HG03135 (cell line): ENCODE measurements around the gene TMC3.
"Not testable (repeated sequence)": the region's sequence is repeated elsewhere in the genome, so short reads cannot be mapped to it uniquely, and the experiment has no call there.

Experiments
- ATAC-seq: cut with Tn5 transposase; IDR thresholded peaks from one replicate; pipeline ENCODE4 v1.9.1; 2021; ENCODE audit warnings: mild to moderate bottlenecking, moderate library complexity; ENCODE audit not compliant: unreplicated experiment

TMC3 gene

DNA sequence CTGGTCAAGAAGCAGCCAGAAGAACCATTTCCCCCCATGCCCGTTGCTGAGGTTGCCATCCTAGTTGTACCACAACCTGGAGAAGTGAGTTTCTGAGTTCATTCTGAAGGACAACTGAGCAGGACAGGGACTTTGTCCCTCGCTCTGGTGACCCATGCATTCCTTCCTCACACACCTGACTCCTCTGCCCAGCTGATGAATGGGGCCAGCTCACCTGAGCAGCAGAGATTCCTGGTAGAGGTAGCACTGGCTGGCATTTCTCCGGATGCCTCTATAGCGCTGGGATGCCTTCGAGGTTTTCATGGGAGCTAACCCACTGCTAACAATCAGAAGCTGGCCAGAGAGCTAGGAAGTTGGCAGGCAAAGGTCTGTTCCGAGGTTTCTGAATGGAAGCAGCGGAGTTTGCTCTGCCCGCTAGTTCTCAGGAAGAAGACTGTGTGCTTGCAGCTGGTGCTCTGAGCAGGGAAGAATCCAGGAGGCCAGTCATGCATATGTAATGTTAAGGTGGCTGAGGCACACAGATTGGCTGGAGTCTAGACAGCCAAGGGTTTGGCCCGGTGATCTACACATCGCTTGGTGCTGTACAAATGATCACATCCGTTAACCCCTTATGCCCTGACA lies at the start of gene TMC3:
TSS of gene TMC3 (minus strand) at position 439 of the 621 bp plus-strand sequence. CDS start at position 303, 136 bp downstream.
- ATAC-seq, result no peak

DNA sequence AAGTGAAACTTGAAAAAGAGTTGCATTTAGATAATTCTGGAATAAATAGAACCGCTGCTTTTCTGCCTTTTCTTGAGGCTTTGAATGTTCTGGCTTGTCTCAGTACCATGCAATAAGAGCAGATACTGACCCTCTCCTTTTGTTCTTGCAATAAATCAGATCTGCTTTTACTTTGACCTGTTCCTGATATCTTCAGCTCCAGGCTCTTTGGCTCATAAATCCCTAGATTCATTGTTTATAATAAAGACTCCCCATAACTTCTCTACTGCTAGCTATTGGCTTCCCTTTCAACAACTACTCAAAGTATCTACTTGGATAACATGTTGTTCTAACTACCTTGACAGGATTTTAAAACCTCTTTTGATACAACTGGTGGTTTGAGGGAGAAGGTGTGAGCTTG lies 47.4 kb upstream of the TMC3 start:
- ATAC-seq, result no peak

DNA sequence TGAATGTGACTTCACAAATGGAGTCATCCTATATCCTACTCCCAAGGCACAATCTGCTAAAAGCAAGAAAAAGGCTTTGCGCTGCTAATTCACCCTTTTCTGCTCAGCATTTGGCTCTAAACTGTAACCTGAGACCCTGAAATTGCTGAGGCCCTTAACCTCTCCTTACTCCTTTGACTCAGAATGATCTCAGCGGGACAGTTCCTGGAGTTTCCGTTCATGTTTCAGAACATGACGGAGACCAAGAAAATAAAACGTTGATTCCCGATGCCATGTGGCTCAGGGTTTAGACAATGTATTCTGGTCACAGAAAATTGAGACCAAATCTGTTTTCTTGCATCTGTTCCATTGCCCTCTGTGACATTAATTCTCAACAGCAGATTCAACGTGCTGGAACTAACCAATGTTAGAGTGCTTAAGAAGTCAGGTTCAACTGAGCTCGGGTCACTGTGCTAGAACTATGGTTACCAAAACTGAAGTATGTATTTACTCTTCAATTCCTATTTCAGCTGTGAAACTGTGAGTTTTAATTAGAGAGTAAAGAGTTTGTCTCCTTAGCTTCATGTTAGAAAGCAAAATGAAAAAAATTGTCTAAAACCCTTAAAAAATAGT lies 45.4 kb upstream of the TMC3 start:
- ATAC-seq, result no peak

DNA sequence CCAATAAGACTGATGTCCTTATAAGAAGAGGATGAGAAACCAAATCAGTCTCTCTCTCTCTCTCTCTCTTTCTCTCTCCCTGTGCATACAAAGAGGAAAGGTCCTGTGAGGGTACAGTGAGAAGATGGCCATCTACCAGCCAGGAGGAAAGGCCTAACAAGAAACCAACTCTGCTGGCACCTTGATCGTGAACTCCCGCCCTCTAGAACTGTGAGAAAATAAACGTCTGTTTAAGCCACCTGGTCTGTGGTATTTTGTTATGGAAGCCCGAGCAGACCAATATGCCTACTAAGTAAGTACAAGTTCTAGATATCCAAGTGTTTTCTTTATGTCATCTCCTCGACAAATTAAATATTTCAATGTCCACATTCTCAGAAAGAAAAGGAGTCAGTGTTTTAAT lies 44.9 kb upstream of the TMC3 start:
- no peak for ATAC-seq

DNA sequence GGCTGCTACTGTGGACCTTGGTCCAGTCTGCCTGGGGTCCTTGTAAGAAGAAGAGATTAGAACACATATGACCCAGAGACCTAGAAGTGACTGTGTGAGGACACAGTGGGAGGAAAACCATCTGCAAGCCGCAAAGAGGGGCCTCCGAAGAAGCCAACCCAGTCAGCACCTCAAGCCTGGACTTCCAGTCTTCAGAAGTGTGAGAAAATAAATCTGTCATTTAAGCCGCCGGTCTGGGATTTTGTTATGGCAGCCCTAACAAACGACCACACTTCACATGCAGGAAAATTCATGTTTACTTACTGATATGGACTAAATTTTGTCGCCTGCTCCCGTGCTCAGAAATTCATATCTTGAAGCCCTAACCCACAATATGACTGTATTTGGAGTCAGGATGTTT lies 44.4 kb upstream of the TMC3 start:
- ATAC-seq, result no peak

DNA sequence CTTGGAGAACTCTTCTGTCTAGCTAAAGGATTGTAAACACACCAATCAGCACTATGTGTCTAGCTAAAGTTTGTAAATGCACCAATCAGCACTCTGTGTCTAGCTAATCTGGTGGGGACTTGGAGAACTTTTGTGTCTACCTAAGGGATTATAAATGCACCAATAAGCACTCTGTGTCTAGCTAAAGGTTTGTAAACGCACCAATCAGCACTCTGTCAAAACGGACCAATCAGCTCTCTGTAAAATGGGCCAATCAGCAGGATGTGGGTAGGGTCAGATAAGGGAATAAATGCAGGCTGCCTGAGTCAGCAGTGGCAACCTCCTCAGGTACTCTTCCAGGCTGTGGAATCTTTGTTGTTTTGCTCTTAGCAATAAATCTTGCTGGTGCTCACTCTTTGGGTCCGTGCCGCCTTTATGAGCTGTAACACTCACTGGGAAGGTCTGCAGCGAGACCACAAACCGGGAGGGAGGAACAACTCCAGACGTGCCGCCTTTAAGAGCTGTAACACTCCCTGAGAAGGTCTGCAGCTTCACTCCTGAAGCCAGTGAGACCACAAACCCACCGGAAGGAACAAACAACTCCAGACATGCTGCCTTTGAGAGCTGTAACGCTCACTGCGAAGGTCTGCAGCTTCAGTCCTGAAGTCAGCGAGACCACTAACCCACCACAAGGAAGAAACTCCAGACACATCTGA lies 40.4 kb upstream of the TMC3 start:
- not testable (repeated sequence) for ATAC-seq

DNA sequence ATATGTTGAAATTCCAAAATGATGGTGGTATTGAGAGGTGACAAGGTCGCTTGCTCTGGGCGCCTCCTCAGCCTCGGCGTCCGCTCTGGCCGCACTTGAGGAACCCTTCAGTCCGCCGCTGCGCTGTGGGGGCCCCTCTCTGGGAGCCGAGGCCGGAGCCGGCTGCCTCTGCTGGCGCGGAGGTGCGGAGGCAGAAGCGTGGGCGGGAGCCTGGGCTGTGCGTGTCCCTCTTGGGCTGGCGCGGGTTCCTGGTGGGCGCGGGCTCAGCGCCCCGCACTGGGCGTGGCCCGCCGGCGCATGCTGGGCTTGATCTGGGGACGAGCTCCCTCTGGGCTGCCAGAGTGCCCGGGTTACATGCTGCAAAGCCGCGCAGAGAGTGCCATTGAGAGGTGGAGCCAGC lies 39.8 kb upstream of the TMC3 start:
- no peak for ATAC-seq

DNA sequence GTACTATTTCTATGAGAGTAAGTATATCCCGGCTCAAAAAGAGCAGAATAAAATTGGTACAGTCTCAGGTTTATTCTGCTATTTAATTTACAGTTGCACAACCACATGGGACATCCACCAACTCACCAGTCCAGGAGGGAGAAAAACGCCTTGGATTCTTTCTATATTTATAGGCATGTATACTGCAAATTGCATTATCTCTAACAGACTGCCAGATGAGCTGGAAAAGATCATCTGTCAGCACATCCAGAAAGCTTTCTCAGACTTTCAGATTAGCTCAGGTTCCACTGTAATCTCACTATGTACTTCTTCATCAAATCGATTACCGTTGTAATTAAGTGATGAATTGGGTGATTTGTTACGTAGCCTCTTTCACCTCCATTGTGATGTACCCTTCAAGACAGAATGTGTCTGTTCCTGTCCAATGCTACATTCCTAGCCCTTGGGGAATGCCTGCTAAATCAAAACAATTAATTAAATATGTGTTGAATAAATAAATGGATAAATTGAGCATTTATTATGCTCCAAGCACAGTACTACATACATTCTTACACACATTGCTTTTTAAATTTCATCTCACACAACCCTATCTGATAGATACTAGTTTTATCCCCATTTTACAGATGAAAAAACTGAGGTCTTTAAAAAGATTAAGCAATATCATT lies 38.1 kb upstream of the TMC3 start:
- ATAC-seq, result no peak

DNA sequence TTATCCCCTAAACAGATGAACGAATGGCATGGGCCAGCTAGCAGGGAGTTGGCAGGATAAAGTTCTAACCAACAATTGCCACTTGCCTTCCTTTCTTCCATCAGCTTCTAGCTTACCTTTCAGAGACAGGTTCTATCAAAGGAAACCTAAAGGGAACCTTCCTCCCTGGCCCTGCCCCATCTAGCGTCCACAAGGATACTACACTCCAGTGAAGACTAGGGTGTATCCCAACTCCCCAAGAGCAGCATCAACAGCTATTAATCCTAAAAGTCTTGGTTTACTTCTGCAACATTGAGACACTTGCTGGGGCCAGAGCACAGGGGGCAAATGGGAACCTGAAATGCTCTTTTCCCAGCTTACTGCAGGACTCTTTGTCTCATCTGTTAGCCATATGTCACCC lies 37.0 kb upstream of the TMC3 start:
- no peak for ATAC-seq

DNA sequence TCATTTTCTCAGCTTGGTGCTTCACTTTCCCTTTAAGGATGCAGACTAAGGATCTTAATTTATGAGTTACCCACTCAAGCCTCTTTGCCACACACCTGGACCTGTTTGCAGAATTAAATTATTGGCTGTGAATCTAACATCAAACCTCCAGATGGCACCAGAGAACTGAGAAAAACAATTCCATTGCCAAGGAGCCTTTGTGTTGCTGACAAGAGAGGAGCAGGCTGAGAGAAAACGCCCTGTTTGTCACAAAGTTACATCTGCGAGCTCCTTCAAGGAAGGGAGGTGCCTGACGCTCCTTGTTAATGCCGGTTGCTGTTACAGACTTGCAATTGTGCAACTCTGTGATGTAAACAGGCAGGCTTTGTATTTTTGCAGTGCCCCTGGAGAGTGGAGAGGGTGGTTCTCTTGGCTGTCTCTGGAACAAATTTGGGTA lies 36.3 kb upstream of the TMC3 start:
- no peak for ATAC-seq

DNA sequence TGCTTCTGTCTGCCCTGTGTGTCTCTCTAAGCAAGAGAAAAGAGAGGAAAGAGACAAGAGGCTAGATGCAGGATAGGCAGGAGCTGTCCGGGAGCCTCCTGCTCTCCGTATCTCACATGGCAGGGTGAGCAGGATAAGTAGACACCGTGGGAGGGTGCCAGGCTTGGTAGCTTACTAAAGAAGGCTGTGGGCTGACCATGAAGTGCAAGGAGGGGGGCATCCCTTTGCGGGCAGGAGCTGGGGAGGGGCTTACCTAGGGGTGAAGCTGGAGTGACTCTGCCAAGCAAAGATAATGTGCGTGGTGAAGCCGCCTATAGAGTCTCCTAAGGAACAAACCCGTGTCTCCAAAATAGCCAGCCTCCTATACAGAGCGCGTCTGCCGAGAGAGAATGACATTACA lies 33.7 kb upstream of the TMC3 start:
- no peak for ATAC-seq

DNA sequence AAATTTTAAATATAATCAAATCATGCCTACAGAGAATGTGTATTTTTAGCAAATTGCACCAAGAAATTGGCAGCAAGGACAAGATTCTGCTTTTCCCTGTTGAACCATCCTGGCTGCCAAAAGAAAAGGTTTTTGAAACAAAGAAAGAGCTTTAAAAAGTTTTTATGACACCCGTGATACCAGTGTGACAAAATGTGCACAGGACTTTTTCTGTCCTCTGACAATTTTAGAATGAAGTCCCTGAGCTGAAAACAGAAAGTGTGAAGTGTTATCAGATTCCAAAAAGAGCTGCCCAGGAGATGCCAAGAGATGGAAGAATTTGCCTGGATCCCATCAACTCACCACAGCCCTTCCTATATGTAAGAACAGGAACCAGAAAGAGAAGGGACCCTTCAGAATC lies 33.2 kb upstream of the TMC3 start:
- no peak for ATAC-seq

DNA sequence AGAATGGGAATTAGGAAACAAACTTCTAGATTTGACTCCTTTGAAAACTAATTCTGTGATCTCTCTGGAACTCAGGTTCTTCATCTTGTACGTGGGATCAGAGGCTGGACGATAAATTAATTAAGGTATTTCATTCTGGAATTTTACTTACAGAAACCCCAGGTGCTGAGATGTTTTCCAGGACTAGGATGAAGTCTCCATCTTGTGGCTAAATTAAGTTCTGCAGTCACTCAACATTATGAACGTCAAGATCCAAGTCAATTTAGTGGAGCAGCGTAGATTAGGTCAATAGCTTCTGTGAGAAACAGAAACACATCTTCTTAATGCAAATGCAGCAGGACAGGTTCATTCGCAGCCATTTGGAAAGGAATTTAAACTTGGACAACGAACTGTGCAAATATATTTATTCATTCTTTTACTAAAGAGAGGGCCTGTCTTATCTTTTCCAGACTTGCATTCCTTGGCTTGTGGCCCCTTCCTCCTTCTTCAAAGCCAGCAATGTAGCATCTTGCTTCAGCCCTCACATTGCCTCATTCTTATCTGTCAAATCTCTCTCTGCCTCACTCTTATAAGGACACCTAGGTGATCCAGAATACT lies 26.7 kb upstream of the TMC3 start:
- no peak for ATAC-seq

DNA sequence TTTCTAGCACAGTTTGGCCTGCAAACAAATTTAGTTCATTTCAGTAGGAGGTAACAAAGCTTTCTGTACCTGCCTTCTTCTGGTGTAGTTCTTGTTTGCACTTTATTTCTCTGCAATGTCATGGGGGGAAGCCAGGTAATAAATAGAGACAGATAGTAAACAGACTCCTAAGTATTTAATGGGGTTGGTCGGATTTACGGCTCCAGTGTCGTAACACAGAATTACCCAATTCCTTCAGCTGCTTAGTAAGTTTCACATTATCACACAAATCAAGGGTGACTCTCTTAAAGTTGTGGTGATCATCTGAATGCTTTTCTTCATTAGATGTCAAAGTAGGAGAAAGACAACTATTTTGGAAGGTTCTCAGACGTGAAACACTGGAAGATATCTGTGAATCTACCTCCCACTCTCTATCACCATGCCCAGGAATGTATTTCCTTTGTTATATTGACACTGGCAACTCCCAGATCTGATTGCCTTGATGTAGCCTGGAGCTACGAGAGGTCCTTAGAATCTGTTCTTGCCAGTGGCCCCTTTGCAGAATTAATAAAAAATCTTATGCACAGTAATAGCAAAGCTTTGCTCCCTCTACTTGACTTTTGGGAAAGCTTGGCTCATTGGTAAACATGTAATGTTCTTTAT lies 25.0 kb upstream of the TMC3 start:
- ATAC-seq, result no peak

DNA sequence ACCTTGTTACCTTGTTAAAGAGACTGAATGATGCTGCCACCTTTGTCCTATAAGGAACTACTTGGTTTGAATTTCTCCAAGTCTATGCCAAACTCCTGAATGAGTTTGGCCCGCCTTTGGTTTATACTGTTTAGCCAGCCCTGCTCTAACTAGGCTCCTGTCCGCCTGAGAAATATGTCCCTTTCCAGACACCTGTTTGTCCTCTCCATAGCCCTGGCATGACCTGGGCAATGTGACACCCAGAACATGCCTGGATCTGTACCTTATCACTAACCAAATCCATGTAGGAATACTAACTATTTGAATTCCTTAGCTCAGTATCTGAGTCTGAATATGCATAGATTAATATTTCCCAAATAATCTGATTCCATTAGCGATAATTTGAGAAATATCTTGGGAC lies 24.4 kb upstream of the TMC3 start:
- no peak for ATAC-seq

DNA sequence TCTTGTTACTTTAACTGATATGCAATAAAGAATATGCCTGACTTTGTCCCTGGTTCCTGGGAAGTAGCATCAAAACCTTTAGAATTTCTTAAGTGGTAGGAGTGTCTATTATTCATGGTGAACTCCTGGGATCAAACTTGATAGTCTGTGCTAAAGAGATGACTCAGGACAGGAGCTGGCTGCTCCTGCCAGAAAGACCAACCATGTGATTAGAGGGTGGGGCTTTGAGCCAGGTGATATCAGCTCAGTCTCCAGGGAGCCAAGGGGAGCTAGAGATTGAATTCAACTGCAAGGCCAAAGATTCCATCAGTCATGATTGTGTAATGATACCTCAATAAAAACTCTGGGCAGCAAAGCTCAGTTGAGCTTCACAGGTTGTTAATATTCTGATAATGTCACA lies 20.6 kb upstream of the TMC3 start:
- no peak for ATAC-seq

DNA sequence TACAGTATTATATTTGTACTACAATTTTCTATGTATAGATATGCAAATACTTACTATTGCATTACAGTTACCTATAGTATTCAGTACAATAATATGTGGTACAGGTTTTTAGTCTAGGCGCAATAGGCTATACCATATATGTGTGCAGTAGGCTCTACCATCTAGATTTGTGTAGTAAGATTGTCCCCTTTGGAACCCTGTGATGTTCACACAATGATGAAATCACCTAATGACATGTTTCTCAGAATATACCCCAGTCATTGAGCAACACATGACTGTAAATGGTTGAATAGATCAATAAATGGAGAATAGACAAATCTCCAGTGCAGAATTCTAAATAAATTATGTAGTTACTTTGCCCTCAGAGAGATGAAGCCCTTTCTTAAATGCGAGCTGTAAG lies 17.6 kb upstream of the TMC3 start:
- ATAC-seq, result no peak

DNA sequence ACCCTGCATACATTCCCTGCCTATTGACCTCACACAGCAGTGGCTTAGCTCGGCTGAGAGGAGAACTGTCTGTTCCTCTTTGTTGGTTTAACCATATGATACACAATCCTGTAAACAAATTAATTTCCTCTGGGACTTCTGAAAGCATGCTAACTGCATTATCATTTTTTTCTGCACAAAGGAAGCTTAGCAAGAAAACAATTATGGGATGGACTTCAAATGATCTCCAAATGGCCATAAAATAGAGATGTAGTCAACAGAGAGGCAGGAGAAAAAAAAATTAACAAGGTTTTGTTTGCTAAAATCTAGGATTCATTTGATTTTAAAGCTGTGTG lies 14.4 kb upstream of the TMC3 start:
- no peak for ATAC-seq

DNA sequence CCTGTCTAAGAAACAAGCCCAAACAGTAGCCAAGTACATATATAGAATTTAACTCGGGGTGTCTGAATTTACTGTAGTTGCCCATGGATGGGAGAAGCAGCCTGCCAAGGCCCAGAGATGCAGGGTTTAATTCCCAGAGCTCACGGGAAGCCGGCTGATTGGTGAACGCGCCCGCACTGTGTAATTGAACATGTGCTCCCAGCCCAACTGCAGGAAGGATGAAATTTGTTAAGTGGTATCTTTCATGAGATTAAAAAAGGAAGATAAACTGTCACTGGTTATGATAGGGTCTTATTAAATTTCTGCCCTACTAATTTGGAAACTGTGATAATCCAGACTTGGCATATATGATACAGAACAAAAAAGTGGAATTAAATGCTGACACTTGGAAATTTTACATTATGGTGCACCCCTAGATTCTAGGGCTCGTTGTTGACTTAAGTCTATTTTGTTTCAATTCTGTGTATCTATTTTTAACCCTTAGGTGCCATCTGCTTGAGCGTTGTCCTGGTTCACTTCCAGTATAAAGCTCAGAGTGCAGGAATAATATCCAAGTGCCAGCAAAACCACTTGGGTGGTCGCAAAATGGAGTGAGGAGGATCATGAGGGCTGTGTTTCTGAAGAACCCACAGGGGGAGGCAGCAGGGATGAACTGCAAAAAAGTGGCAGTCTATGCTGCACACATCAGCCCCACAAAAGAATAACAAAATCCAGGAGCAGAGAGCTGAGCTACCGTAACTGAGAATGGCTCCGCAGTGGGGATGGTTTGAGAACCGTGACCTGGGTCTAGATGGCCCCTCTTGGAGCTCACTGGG lies 13.8 kb upstream of the TMC3 start:
- no peak for ATAC-seq

DNA sequence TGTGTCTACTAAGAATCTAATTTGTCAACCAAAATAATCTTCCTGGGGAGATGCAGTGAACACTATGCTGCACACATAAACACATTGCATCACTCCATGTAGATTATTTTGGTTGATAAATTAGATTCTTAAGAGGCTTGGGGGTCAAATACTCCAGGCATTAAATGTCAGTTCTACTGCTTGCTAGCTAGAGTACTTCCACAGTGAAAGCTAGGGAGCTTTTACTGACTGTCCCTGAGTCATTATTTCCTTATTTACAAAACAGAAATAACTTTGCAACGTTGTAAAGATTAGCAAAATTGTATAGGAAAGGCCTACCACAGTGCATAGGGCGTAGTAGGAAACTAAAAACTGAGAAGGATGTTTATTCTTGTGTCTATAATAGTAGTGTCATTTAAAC lies 12.9 kb upstream of the TMC3 start:
- ATAC-seq, result no peak
